ENCODE measurements around the gene RARB.

DNA sequence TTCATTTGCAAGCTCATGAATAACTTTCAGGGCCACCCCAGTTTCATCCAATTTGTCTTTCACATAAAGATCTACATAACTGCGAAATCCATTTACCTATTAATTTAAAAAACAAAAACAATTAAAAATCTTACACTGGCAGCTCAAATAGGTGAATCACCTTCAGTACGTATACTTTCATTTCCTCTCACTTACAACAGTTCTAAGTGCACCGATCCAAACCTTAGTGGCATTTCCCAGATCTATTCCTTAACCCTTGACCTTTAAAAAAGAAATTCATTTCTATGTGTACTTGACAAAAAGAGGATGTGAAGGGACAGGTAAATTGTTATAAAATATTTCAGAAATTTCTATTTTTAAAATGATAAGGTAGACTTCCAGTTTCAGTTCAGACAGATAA, 205.9 kb downstream of the RARB start:
- TF ChIP-seq, protein P1, sequence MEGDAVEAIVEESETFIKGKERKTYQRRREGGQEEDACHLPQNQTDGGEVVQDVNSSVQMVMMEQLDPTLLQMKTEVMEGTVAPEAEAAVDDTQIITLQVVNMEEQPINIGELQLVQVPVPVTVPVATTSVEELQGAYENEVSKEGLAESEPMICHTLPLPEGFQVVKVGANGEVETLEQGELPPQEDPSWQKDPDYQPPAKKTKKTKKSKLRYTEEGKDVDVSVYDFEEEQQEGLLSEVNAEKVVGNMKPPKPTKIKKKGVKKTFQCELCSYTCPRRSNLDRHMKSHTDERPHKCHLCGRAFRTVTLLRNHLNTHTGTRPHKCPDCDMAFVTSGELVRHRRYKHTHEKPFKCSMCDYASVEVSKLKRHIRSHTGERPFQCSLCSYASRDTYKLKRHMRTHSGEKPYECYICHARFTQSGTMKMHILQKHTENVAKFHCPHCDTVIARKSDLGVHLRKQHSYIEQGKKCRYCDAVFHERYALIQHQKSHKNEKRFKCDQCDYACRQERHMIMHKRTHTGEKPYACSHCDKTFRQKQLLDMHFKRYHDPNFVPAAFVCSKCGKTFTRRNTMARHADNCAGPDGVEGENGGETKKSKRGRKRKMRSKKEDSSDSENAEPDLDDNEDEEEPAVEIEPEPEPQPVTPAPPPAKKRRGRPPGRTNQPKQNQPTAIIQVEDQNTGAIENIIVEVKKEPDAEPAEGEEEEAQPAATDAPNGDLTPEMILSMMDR (IDR thresholded peaks at IDR 0.05; ENCODE audit: extremely low read depth in 1 of 2, insufficient read depth in 1 of 2, low read depth in 1 of 2, low read length in 2 of 2), result no peak
- TF ChIP-seq POLR2A (IDR thresholded peaks at IDR 0.05; ENCODE audit: low read depth, low read length) (no peak), POLR2AphosphoS5 (IDR thresholded peaks at IDR 0.05; ENCODE audit: insufficient read depth, low read depth, low read length) (no peak), EZH2 (IDR thresholded peaks at IDR 0.05; ENCODE audit: borderline replicate concordance, low read depth, low read length, severe bottlenecking) (no peak), MYC (IDR thresholded peaks at IDR 0.05; ENCODE audit: low read depth, low read length) (no peak), GATA2 (IDR thresholded peaks at IDR 0.05; ENCODE audit: insufficient read depth, insufficient read length, low read depth, low read length) (no peak)
- TF ChIP-seq, protein P2, sequence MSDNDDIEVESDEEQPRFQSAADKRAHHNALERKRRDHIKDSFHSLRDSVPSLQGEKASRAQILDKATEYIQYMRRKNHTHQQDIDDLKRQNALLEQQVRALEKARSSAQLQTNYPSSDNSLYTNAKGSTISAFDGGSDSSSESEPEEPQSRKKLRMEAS (IDR thresholded peaks at IDR 0.05; ENCODE audit: insufficient read depth, insufficient read length), result no peak
